ENCODE results near the gene MGA. TPM values are rescaled to one million over a fixed set of nuclear protein-coding genes. Genes with fewer than 3 reads are reported as not detected.

Gene MGA
- polyA plus RNA-seq, 3 donors: 2.7 to 6.9 (median 4.2) TPM

DNA sequence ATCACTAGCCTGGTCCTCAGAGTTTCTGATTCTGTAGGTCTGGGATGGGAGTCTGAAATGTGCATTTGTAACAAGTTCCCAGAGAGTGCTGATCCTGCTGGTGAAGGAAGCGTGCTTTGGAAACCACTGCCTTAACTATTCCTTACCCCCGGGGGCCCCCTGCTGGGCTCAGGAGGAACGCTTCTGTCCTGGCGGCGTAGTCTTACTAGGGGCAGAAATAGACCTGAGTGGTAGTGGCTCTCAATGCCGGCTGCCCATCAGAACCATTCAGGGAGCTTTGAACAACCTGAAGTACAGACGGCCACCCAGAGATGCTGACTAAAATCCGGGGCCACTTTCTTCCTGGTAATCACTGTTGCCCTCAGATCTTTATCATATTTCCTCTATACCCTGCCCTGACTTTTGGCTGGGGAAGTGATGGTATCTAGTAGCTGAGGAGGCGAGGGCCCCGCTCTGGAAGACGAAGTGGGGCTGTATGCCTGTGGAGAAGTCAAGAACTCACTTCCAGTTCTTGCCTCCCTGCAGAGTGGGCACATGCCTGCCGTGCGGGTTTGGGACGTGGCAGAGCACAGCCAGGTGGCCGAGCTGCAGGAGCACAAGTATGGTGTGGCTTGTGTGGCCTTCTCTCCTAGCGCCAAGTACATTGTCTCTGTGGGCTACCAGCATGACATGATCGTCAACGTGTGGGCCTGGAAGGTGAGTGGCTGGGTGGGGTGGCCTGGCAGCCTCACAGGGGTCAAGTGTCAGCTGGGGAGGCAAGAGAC, 151.4 kb downstream of the MGA start:
- H4K20me1 ChIP-seq (ENCODE audit: insufficient read depth, low read length): no peaks in the 10 kb centered on the region
- WGBS (ENCODE audit: insufficient coverage): 44% methylated on average over 12 of the region's 18 CpGs
- no peaks in the 10 kb centered on the region for H3K9me3 ChIP-seq (replicated peaks in 1 of 2; ENCODE audit: control insufficient read depth in 1 of 2, insufficient read depth in 1 of 2, low read length in 2 of 2)
- H3K27me3 Mint-ChIP-seq (ENCODE audit: low read depth in 3 of 3): peaks cover 0 to 1% (median 1%) of the 10 kb centered on the region in 3 donors
- H3K4me2 ChIP-seq (replicated peaks; ENCODE audit: extremely low read depth, low read length, poor library complexity, severe bottlenecking): no peak overlapping the region
- H3K9ac ChIP-seq (ENCODE audit: insufficient read depth, low read length, poor library complexity, severe bottlenecking): no peak overlapping the region
- intact Hi-C loops (cut with micrococcal nuclease): loop anchor here (1.0 to 10.0 kb wide), 4 partner anchors 37 to 209 kb away; partner anchors contain the start of gene MAPKBP1 (in 1 of the 2)
- H3K4me3 ChIP-seq (replicated peaks in 1 of 3; ENCODE audit: low read depth in 2 of 3, low read length in 3 of 3): no peak overlapping the region
- TF ChIP-seq CTCF (IDR thresholded peaks at IDR 0.05): peak; percentile 89
- H3K27me3 ChIP-seq (ENCODE audit: control insufficient read depth in 2 of 2, insufficient read depth in 2 of 2, low read length in 2 of 2): no peaks in the 10 kb centered on the region
- H3K9me3 Mint-ChIP-seq: peaks cover 0 to 1% (median 0%) of the 10 kb centered on the region in 7 donors
- no peak overlapping the region for H3K4me3 Mint-ChIP-seq
- peaks cover 45 to 51% of the 10 kb centered on the region in 2 donors for H3K36me3 Mint-ChIP-seq
- DNase-seq: peak; percentile 65 to 76 (median 73)
- H3K4me1 ChIP-seq (ENCODE audit: control insufficient read depth in 1 of 2, insufficient read depth in 2 of 2, low read length in 2 of 2): peaks cover 0 to 3% of the 10 kb centered on the region in 2 donors
- no peak overlapping the region for H2AFZ ChIP-seq (ENCODE audit: insufficient read depth, low read depth, low read length, poor library complexity, severe bottlenecking)
- peaks cover 20 to 51% of the 10 kb centered on the region in 2 donors for H3K36me3 ChIP-seq (replicated peaks in 1 of 2; ENCODE audit: control insufficient read depth in 1 of 2, insufficient read depth in 2 of 2, low read length in 2 of 2)
- no peaks in the 10 kb centered on the region for H3K79me2 ChIP-seq (ENCODE audit: insufficient read depth, low read length)
- no peak overlapping the region for H3K27ac Mint-ChIP-seq
- H3K4me1 Mint-ChIP-seq: peaks cover 4% of the 10 kb centered on the region
- no peak overlapping the region for H3K27ac ChIP-seq (ENCODE audit: low read depth in 1 of 2, low read length in 2 of 2)

GRCh38 chr15:41812820-41813375, 152.7 kb downstream of the MGA start:
- H3K4me2 ChIP-seq (replicated peaks; ENCODE audit: extremely low read depth, low read length, poor library complexity, severe bottlenecking): no peak overlapping the region
- no peak for TF ChIP-seq CTCF (IDR thresholded peaks at IDR 0.05)
- no peaks in the 10 kb centered on the region for H4K20me1 ChIP-seq (ENCODE audit: insufficient read depth, low read length)
- H3K9ac ChIP-seq (ENCODE audit: insufficient read depth, low read length, poor library complexity, severe bottlenecking): no peak overlapping the region
- H3K4me3 ChIP-seq (replicated peaks in 1 of 3; ENCODE audit: low read depth in 2 of 3, low read length in 3 of 3): no peak overlapping the region
- Mint-ChIP-seq H3K4me3 (no peak overlapping the region), H3K27me3 (ENCODE audit: low read depth in 3 of 3) (peaks cover 0 to 1% (median 1%) of the 10 kb centered on the region in 3 donors), H3K9me3 (peaks cover 0 to 1% (median 0%) of the 10 kb centered on the region in 7 donors), H3K36me3 (peaks cover 58 to 64% of the 10 kb centered on the region in 2 donors), H3K27ac (no peak overlapping the region), H3K4me1 (peaks cover 4% of the 10 kb centered on the region)
- DNase-seq: no peak
- H2AFZ ChIP-seq (ENCODE audit: insufficient read depth, low read depth, low read length, poor library complexity, severe bottlenecking): no peak overlapping the region
- H3K27me3 ChIP-seq (ENCODE audit: control insufficient read depth in 2 of 2, insufficient read depth in 2 of 2, low read length in 2 of 2): no peaks in the 10 kb centered on the region
- no peaks in the 10 kb centered on the region for H3K9me3 ChIP-seq (replicated peaks in 1 of 2; ENCODE audit: control insufficient read depth in 1 of 2, insufficient read depth in 1 of 2, low read length in 2 of 2)
- peaks cover 0 to 3% of the 10 kb centered on the region in 2 donors for H3K4me1 ChIP-seq (ENCODE audit: control insufficient read depth in 1 of 2, insufficient read depth in 2 of 2, low read length in 2 of 2)
- H3K27ac ChIP-seq (ENCODE audit: low read depth in 1 of 2, low read length in 2 of 2): no peak overlapping the region
- intact Hi-C loops (cut with micrococcal nuclease): loop anchor here (5.0 to 10.0 kb wide), 2 partner anchors 118 to 211 kb away; no protein-coding TSS in a partner anchor
- WGBS (ENCODE audit: insufficient coverage): 96% methylated on average over 11 of the region's 11 CpGs
- H3K79me2 ChIP-seq (ENCODE audit: insufficient read depth, low read length): no peaks in the 10 kb centered on the region
- H3K36me3 ChIP-seq (replicated peaks in 1 of 2; ENCODE audit: control insufficient read depth in 1 of 2, insufficient read depth in 2 of 2, low read length in 2 of 2): peaks cover 33 to 64% of the 10 kb centered on the region in 2 donors
